ENCODE measurements around the gene B3GALT5.
A peak's percentile ranks its signal among the peaks of the same experiment; 100 is the strongest.

The B3GALT5 gene

DNA sequence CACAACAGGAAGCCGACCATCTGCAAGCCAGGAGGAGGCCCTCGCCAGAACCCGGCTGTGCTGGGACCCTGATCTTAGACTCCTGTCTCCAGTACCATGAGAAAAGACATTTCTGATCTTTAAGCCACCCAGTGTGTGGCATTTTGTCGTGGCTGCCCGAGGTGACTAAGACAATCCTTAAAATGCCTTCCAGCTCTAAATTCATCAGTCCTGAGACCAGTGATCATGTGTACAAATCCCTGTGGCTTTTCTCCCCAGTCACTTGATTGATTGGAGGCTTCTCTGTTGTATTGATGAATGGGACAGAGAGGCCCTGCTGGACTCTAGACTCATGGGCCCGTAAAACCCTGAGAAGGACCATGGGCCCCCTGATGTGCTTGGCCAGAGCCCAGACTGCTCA is 36.1 kb downstream of the B3GALT5 start:
- no peak for DNase-seq

DNA sequence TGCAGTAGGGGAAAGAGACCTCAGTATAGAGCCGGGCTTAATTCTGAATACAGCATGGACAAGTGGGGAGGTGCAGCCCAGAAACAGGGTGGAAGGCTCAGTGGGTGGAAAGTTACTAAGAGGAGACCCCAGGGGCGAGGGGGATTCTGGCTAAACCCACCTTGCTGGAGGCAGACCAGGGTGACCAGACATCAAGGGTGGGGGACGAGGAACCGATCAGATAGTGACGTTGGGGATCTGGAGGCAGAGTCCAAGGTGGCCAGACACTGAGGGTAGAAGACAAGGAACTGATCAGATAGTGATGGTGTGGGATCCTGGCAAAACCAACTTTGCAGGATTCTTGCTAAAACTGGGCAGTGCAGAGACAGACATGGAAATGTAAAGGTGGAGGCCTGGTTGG is 36.8 kb downstream of the B3GALT5 start:
- DNase-seq: no peak

DNA sequence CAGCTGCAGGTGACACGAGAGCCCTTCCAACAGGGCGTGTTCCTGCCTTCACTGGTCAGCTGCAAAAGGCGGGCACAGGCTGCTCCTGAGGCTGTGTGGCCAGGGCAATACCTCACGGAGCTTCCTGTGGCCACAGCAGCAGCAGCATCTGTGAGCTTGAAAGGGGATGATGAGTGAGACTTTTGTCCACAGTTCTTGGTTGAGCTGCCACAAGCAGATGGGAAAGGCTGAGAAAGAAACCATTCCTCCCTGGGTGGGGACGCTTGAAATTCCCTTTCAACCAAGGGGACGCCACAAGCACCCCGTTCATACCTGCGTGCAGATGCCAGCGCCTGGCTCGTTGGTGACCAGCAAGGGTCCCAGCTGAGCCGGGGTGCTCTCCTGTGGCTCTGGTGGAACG is 37.6 kb downstream of the B3GALT5 start:
- no peak for DNase-seq

DNA sequence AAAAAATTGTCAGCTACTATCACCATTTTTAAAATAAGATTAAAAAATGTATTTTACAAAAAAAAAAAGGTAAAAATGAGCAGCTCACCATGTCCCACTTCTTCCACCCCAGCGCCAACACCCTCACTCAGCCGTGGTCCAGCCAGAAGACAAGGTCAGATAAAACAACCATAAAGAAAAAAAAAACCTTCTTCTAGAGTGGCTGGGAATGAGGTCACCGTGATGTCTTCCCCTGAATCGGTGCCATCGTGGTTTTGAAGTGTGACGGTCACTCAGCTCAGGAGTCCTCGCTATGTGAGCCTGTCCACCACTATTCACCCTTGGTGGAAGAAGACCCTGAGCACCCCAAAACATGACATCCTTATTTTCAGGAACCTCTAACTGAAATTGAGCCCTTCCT is 38.1 kb downstream of the B3GALT5 start:
- no peak for DNase-seq

DNA sequence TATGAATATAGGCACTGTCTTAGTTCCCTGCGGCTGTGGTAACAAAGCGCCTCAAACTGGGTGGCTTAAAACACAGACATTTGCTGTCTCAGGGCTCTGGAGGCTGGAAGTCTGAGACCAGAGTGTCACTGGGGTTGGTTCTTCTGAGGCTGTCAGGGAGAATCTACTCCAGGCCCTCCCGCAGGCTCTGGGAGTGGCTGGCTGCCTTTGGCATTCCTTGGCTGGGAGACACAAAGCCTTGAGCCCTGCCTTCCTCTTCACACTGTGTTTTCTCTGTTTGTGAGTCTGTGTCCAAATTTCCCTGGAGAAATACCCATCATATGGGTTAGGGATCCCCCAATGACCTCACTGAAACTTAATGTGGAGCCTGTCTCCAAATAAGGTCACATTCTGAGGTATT is 38.5 kb downstream of the B3GALT5 start:
- no peak for DNase-seq

DNA sequence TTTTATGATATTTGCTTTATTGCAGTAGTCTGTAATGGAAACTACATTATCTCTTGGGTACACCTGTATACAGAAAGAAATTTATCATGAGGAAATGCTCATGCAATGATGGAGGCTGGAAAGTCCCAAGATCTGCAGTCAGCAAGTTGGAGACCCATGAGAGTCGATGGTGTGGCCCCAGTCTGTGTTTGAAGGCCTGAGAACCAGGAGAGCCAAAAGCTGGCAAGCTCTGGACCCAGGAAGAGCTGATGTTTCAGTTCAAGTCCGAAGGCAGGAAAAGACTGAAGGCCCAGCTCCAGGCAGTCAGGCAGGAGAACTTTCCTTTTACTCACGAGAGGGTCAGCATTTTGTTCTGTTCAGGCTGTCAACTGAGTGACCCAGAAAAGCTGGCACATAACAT is 42.2 kb downstream of the B3GALT5 start:
- DNase-seq: no peak

DNA sequence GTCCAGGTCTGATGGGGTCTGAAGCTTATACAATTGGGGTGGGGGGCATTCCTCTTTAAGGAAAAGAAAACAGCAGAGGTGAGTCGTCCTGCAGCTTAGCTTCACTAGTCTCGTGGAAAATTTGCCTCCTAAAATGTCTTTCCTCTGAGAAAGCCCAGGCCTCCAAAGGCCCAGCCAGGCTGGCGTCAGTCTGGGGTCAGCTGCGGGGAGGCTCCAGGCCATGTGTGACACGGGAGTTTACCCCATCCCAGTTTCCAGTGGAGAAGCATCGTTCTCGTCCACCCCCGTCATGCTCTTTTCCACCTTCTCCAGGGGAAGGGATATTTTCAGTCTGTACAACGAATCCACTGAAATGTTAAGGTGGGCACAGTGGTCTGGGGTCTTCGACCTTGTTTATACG is 42.8 kb downstream of the B3GALT5 start:
- no peak for DNase-seq

DNA sequence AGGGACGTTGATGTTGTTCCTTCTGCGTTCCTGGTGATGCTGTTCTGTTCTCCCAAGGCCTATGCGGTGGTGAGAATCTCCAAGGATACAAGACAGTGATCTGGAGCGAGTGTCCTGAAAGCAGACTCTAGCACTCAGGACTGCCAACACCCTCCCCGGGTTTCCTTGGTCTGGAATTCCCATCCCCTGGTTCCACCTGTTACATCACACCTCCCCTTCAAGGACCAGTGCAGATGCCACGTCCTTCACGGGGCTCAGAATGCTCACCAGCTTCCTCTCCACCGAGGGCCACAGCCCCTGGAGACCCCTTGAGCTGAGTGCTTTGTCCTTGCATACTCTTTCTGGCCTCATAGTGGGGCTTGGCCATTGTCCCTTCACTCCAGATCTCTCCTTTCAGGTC is 43.5 kb downstream of the B3GALT5 start:
- DNase-seq: no peak

DNA sequence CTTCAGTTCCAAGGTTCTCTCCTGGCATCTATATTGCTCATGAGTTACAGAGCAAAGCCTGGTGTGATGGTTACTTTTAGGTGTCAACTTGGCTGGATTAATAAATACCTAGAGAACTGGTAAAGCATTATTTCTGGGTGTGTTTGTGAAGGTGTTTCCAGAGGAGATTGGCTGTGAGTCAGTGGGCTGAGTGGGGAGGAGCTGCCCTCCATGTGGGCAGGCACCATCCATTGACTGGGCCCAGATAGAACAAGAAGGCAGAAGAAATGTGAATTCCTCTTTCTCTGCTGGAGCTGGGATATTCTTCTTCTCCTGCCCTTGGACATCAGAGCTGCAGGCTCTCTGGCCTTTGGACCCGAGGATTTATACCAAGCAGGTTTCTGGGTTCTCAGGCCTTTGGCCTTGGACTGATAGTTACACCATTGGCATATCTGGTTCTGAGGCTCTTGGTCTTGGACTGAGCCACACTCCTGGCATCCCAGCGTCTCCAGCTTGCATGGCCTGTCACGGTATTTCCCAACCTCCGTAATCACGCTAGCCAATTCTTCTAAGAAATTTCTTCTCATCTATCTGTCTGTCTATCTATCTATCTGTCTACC is 44.5 kb downstream of the B3GALT5 start:
- no peak for DNase-seq

DNA sequence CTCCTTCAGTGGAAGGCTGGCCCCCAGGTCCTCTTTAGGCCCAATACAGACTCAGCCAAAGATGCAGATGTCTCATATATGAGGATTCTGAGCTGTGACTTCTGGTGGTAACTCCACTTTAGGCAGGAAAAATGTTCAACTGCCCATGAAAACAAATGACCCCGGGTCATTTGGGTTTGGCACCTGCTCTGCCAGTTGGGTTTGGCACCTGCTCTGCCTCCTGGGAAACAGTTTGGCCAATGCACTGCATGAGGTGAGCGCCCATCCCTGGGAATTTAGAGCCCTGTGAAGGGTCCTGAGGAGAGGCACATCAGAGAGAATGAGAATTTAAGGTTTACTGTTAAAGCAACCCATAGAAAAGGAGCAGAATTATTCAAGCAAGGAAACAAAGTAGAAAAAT is 45.3 kb downstream of the B3GALT5 start:
- no peak for DNase-seq

DNA sequence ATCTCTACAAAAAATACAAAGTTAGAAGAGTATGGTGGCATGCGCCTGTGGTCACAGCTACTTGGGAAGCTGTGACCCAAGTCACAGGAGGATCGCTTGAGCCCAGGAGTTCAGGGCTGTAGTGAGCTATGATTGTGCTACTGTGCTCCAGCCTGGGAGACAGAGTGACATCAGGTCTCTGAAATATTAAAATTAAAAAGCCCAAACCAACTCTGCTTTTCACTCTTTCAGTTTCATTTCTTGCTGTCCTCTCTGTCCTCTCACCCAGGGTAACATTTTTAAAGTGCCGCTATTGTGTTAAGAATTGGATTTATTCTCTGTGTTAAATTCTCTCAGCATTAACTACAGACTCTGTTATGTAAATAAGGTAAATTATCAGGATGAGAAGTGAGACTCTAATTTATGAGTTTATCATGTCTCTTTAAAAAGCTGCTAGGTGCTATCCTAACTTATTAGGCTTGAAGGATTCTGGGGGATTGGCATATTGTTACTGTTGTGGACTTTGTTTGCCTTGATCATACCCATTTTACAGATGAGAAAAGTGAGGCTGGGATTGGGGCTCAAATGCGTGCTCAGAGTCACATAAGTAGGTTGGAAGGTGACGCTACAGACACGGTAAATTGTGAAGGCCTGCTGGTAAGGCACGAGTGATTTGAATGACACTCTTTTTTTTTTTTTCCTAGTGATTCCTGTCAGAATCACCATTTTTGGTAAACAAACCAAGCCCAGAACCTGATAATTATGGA is 46.5 kb downstream of the B3GALT5 start:
- no peak for DNase-seq

DNA sequence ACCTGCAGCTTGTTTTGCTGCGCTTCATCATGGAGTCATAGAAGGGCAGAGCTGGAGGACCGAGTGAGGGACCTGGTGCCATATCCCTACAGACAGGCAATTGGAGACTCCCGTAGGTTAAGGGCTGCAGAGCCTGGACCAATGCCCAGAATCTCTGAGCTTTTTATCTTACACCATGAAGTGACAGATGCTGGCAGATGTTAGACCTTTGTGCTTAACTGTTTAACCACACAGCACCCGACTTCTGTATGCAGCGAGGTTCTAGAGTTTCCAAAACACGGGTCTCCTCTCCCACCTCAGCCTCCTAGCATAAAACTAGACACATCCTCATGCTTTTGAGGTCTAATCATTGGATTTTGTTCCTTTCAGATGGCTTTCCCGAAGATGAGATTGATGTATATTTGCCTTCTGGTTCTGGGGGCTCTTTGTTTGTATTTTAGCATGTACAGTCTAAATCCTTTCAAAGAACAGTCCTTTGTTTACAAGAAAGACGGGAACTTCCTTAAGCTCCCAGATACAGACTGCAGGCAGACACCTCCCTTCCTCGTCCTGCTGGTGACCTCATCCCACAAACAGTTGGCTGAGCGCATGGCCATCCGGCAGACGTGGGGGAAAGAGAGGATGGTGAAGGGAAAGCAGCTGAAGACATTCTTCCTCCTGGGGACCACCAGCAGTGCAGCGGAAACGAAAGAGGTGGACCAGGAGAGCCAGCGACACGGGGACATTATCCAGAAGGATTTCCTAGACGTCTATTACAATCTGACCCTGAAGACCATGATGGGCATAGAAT is 47.6 kb downstream of the B3GALT5 start:
- DNase-seq: peak; percentile 52

DNA sequence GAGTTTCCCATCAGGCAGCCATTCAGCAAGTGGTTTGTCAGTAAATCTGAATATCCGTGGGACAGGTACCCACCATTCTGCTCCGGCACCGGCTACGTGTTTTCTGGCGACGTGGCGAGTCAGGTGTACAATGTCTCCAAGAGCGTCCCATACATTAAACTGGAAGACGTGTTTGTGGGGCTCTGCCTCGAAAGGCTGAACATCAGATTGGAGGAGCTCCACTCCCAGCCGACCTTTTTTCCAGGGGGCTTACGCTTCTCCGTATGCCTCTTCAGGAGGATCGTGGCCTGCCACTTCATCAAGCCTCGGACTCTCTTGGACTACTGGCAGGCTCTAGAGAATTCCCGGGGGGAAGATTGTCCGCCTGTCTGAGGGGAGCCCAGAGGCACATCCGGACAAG is 48.4 kb downstream of the B3GALT5 start:
- DNase-seq: no peak

DNA sequence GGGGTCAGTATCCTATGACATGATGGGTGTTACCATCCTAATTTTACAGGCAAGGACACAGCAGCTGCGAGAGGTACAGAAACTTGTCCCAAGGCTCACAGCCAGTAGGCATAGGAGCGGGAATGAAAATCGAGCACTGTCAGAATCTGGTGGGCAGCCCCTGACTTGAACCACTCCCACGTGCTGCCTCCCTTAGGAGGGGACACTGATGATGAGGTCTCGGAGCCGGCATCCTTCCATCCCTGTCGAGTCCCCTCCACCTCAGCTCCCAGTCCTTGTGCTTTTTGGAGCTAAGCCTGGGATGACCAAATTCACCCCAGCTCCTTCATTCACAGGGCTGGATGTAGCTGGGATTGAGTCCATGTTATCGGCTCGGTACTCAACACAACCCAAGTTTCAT is 49.0 kb downstream of the B3GALT5 start:
- DNase-seq: no peak

DNA sequence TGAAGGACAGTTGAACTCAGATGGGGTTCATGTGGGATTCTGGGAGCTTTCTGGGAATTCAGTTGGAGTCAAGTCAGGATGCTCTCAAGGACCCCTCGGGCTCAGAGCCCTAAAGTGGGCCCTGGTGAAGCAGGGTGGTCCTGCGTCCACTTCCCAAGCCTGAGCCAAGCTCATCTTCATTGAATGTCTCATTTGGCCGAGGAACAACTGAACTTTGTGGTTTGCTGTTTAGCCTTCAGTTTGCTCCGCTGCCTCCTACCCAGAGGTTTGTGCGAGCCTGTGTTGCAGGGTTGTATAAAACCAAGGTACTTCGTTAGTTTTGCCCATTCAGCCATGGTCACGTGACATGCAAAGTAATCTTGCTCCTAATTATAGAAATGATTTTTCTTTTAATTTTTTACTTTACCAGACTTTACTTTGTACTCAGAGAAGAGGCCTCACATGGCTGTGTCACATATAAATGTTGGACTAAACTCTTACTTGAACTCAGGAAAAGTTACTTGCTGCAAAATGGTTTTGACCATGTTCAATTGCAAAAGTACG is 49.7 kb downstream of the B3GALT5 start:
- no peak for DNase-seq

DNA sequence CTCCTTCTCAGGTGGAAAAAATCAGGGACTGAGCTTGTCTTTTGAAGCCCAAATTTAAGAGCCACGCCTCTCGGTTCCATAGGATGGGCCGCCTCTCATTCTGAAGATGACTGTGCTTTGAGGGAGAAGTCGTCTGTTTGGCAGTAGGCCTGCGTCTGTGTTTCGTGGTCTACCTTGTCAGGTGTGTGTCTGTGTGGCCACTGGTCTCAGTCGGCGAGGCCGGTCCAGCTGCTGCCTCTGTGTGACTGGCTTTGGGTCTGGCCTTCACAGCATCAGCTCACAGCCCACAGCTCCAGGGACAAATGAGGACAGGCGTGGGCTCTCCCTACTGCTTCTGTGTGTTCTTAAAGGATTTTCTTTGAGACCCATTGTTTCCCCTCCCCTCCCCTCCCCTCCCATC is 50.3 kb downstream of the B3GALT5 start:
- no peak for DNase-seq

DNA sequence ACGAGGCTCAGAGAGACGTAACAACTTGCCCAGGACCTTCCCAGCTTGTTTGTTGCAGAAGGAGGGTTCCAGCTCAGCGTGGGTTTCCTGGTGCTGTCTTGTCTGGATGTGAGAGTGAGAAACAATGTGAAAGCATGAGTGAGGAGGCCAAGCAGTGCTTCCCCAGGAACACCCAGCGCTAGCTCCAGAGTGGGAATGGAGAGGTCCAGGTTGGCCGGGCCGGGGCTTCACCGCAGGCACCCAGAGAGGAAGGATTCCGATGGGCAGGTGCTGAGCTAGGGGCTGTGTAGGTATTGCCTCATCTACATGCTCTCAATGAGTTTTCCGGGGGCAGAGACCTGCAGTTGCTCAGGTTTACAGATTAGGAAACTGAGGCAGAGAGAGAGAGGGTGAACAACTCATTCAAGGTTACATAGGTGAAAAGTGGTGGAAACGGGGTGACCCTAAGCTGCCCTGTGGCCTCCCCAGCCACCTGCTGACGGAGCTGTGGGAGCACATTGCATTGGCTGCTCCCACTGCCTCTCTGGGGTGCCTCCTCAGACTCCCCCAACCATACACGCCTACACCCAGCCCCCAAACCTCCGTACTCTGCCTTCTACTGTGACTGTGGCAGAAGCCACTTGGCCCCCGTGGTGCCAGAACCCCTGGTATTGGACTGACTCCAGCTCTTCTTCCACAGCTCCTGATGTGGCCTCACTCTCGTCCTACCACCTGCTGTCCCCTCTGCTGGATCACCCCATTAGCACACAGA is 51.2 kb downstream of the B3GALT5 start:
- no peak for DNase-seq

DNA sequence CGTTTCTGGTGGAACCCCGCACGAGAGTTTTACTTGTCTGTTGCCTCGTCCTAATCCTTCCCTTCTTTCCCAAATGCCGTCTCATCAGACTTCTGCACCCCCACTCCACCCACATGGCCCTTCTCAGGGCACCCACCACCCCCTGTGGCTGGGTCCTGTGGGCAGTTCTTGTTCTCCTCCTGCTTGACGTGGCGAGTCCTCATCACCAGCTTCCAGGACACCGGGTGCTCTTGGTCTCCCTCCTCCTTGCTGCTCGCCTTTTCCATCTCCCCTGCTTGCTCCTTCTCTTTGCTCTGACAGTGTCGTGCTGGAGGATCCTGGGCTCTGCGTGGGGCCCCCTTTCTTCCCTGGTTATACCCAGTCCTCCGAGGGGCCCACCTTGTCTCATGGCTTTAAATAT is 51.8 kb downstream of the B3GALT5 start:
- no peak for DNase-seq

DNA sequence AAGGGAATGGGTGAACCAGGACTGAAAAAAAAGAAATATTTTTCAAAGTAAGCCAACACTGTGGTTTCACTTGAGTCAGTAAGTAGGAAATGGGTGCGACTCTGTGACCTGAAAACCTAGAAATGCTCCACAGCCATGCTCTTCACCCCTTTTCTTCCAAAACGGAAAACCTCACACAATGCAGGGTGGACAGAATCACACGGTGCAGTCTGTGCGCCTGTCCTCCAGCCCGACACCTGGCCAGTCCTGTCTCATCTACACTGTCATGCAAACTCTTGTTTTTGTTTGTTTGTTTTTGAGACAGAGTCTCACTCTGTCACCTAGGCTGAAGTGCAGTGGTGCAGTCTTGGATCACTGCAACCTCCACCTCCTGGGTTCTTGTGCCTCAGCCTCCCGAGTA is 53.3 kb downstream of the B3GALT5 start:
- no peak for DNase-seq

DNA sequence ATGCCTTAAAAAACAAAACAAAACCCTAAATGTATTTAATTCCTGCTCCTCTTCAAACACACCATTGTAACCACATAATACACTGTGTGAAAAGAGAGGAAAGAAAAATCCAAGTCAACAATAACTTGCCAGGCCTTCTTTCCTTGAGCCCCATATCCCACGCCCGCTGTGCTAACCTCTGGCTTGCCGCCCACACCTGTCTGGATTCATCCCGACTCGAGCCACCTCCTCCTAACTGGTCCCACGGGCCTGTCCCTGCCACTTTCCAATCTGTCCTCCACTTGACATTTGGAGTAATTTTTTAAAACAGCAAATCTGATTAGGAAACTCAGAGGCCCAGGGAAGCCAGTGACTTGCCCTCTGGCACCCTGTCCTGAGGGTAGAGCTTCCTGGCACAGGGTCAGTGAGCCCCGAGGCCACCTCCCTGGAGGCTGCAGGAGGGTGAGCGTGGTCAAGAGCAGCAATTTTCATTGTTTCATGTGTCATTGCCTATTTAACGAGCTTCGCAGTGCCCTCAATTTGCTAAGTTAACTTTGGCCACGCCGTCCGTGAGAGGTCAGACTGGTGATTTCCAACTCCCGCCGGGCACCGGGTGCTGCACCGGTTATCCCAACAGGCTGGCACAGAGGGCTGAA is 54.1 kb downstream of the B3GALT5 start:
- DNase-seq: no peak

DNA sequence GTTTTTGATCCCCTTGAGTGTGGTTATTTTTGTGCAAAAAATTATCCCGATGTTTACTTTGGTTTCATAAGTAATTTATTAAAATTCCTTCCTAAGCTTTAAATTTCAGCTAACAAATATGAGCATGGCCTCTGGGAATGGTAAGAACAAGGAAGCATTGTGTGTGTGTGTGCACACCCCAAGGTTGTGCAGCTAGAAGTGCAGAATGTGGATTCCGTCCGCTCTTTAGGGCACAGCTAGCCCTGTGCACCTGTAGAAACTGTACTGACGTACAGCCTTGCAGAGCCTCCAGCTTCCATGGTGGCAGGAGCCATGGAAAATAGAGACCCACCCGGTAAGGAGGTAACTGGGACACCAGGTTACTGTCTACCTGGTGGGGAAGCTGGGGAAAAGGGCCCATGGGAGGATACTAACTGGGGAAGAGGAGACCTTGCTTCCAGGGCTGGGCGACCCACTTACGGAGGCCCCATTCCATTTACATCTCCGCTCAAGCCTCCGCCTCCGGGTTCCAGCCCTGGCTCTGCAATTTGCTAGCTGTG is 54.7 kb downstream of the B3GALT5 start:
- DNase-seq: no peak

DNA sequence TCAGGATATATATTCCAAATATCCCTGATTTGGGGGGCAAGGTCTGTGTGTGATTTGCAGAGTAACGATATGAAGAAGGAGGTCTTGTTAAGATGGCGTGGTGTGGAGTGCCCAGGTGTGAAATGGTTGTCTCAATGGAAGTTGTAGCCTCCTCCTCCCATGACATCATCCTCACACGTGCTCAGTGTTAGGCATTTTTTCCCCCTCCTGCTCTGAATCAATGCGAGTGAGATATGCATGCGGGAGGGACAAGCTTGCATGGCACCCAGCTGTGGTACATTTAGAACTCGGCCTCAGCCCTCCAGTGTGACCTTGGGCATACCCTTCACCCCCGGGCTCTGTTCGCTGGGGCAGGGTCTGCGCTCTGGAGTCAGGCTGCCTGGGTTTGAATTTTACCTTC is 55.6 kb downstream of the B3GALT5 start:
- no peak for DNase-seq

All from retina (tissue), 1 donor.